Neural cell (in vitro differentiated cells): ENCODE data around the gene ZNF653. TPM values are rescaled to one million over a fixed set of nuclear protein-coding genes. Genes with fewer than 3 reads are reported as not detected.

Experiments
- H2AFZ ChIP-seq: fragments of 200-600, 300-800 bp; sonication (generic), shearing (Covaris generic); 2 replicates; pipeline ENCODE4 v1.6.0; 2014; ENCODE audit warnings: low read depth, mild to moderate bottlenecking, antibody characterized with exemption, low read length, moderate library complexity
- H3F3A ChIP-seq: fragments of 200-600 bp; shearing (Covaris generic); 2 replicates; pipeline ENCODE4 v1.6.1; 2016; ENCODE audit warnings: mild to moderate bottlenecking, moderate library complexity, mixed read lengths, antibody characterized with exemption, low read length; ENCODE audit not compliant: insufficient read depth, poor library complexity, severe bottlenecking
- H3K27ac ChIP-seq: fragments of 200-600, 300-800 bp; sonication (generic), shearing (Covaris generic); 2 replicates; pipeline ENCODE4 v1.5.1; 2014; ENCODE audit warnings: mild to moderate bottlenecking, low read length, moderate library complexity
- H3K27me3 ChIP-seq: fragments of 300-800, 200-600 bp; sonication (generic), shearing (Covaris generic); 2 replicates; pipeline ENCODE4 v1.6.0; 2014; ENCODE audit warnings: mild to moderate bottlenecking, low read depth, low read length, moderate library complexity; ENCODE audit not compliant: insufficient read depth
- H3K36me3 ChIP-seq: fragments of 300-800, 200-600 bp; sonication (generic), shearing (Covaris generic); 2 replicates; pipeline ENCODE4 v1.5.1; 2014; ENCODE audit warnings: mild to moderate bottlenecking, antibody characterized with exemption, low read length, moderate library complexity; ENCODE audit not compliant: insufficient read depth
- H3K4me2 ChIP-seq: fragments of 300-800, 200-600 bp; sonication (generic), shearing (Covaris generic); 2 replicates; pipeline ENCODE4 v1.6.0; 2014; ENCODE audit warnings: mild to moderate bottlenecking, low read length
- H3K4me3 ChIP-seq: fragments of 300-800, 200-600 bp; sonication (generic), shearing (Covaris generic); 2 replicates; pipeline ENCODE4 v1.5.1; 2014; ENCODE audit warnings: mild to moderate bottlenecking, low read length, moderate library complexity
- H3K79me2 ChIP-seq: fragments of 200-600 bp; shearing (Covaris generic); replicated peaks from 2 replicates; pipeline ENCODE4 v1.6.0; 2014; ENCODE audit warnings: mild to moderate bottlenecking, low read length, moderate library complexity; ENCODE audit not compliant: insufficient read depth
- H3K9ac ChIP-seq: fragments of 300-800, 200-600 bp; sonication (generic), shearing (Covaris generic); 2 replicates; pipeline ENCODE4 v1.6.1; 2016; ENCODE audit warnings: mild to moderate bottlenecking, low read length, mixed read lengths
- H3K9me2 ChIP-seq: fragments of 200-600 bp; shearing (Covaris generic); 2 replicates; pipeline ENCODE4 v1.6.1; 2016; ENCODE audit warnings: mild to moderate bottlenecking, low read length, mixed read lengths; ENCODE audit not compliant: insufficient read depth
- H3K9me3 ChIP-seq: fragments of 200-600, 300-800 bp; sonication (generic), shearing (Covaris generic); 2 replicates; pipeline ENCODE4 v1.6.1; 2016; ENCODE audit warnings: mild to moderate bottlenecking, mixed run types, low read length, moderate library complexity, mixed read lengths
- H4K20me1 ChIP-seq: fragments of 200-600 bp; shearing (Covaris generic); 2 replicates; pipeline ENCODE4 v1.6.1; 2016; ENCODE audit warnings: mild to moderate bottlenecking, mixed run types; ENCODE audit not compliant: insufficient read depth
- EP300 ChIP-seq: fragments of 450-650 bp; conservative IDR thresholded peaks from 2 replicates; pipeline ENCODE4 v1.6.1; 2014; ENCODE audit warnings: antibody characterized with exemption, mild to moderate bottlenecking, moderate library complexity; ENCODE audit not compliant: poor library complexity, severe bottlenecking
- EZH2 ChIP-seq: fragments of 200-600, 300-800 bp; shearing (Covaris generic), sonication (generic); IDR thresholded peaks from 2 replicates; pipeline ENCODE4 v1.6.1; 2014; ENCODE audit warnings: antibody characterized with exemption, low read length, borderline replicate concordance, mild to moderate bottlenecking; ENCODE audit not compliant: insufficient read depth, poor library complexity, severe bottlenecking
- MXI1 ChIP-seq: fragments of 450-650 bp; conservative IDR thresholded peaks from 2 replicates; pipeline ENCODE4 v1.6.1; 2014; ENCODE audit warnings: antibody characterized with exemption, mild to moderate bottlenecking; ENCODE audit not compliant: poor library complexity, severe bottlenecking
- POLR2AphosphoS5 ChIP-seq: IDR thresholded peaks from 2 replicates; pipeline ENCODE4 v1.6.1; 2012
- RAD21 ChIP-seq: fragments of 450-650 bp; conservative IDR thresholded peaks from 2 replicates; pipeline ENCODE4 v1.6.1; 2014; ENCODE audit warnings: antibody characterized with exemption, mild to moderate bottlenecking, moderate library complexity
- SMC3 ChIP-seq: fragments of 450-650 bp; conservative IDR thresholded peaks from 2 replicates; pipeline ENCODE4 v1.6.1; 2014; ENCODE audit warnings: antibody characterized with exemption, mild to moderate bottlenecking, moderate library complexity; ENCODE audit not compliant: poor library complexity
- TAF1 ChIP-seq: IDR thresholded peaks from 2 replicates; pipeline ENCODE4 v1.6.1; 2012; ENCODE audit warnings: low read depth
- polyA plus RNA-seq: library from polyadenylated mRNA; depleted of rRNA; stranded (reverse); fragments of >200 nt; gene quantifications from 2 replicates; pipeline ENCODE4 v1.2.3, GENCODE V29; 2014
- TF ChIP-seq, protein P1 (sequence below): fragments of 450-650 bp; IDR thresholded peaks from 2 replicates; pipeline ENCODE4 v1.5.1; 2014; ENCODE audit warnings: antibody characterized with exemption, mild to moderate bottlenecking, moderate library complexity; ENCODE audit not compliant: poor library complexity, severe bottlenecking
- TF ChIP-seq, protein P2 (sequence below): IDR thresholded peaks from 2 replicates; pipeline ENCODE4 v1.6.1; 2012; ENCODE audit warnings: borderline replicate concordance

The ZNF653 gene
- polyA plus RNA-seq, 1 donor from 2014 or later, result 16.5 TPM

DNA sequence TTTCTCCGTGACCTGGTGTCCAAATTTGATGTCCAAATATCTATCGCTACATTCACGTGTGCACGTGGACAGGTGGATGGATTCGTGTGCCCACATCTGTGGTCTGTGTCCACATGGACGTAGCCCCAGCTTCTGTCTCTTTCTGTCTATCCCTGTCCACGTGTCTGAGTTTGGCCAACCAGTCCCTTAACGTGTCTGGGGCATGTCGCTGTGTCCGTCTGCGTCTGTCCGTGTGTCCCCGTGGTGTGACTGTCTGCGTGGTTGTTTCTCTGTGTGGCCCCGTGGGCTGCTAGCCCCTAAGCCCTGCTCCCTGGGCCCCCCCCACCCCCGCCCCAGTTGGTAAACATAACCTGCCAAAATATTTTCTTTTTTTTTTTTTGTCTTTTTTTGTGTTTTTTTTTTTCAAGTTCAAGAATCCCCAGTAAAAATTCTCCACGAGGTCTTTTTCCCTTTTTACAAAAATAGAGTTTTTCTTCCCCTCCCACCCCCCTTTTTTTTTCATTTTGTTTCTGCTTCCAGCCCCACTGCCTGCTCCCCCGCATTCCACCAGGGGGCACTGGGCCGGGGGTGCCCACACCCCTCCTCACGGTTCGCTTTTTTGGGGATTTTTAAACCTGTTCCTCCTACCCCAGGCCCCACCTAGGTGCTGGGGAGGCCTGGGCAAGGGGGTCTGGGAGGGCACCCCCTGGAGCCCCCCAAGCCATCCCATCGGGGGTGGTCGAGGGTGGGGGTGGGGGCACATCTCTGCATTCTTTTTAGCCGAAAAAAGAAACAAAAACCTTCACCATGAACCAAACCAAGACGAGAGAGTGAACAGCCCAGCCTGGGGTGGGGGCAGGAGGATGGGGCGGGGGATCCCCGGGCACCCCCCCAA is 51.9 kb downstream of the ZNF653 start:
- H3K27ac ChIP-seq, result no peak overlapping the region
- H3K9me3 ChIP-seq, result no peaks in the 10 kb centered on the region
- H3K79me2 ChIP-seq, result no peaks in the 10 kb centered on the region
- no peak overlapping the region for H3K4me2 ChIP-seq
- no peak overlapping the region for H3K9ac ChIP-seq
- no peak overlapping the region for H2AFZ ChIP-seq
- TF ChIP-seq TAF1 (no peak), EP300 (no peak), EZH2 (no peak), RAD21 (no peak), POLR2AphosphoS5 (no peak), SMC3 (no peak), MXI1 (no peak)
- TF ChIP-seq, protein P1, sequence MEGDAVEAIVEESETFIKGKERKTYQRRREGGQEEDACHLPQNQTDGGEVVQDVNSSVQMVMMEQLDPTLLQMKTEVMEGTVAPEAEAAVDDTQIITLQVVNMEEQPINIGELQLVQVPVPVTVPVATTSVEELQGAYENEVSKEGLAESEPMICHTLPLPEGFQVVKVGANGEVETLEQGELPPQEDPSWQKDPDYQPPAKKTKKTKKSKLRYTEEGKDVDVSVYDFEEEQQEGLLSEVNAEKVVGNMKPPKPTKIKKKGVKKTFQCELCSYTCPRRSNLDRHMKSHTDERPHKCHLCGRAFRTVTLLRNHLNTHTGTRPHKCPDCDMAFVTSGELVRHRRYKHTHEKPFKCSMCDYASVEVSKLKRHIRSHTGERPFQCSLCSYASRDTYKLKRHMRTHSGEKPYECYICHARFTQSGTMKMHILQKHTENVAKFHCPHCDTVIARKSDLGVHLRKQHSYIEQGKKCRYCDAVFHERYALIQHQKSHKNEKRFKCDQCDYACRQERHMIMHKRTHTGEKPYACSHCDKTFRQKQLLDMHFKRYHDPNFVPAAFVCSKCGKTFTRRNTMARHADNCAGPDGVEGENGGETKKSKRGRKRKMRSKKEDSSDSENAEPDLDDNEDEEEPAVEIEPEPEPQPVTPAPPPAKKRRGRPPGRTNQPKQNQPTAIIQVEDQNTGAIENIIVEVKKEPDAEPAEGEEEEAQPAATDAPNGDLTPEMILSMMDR, result no peak
- TF ChIP-seq, protein P2, sequence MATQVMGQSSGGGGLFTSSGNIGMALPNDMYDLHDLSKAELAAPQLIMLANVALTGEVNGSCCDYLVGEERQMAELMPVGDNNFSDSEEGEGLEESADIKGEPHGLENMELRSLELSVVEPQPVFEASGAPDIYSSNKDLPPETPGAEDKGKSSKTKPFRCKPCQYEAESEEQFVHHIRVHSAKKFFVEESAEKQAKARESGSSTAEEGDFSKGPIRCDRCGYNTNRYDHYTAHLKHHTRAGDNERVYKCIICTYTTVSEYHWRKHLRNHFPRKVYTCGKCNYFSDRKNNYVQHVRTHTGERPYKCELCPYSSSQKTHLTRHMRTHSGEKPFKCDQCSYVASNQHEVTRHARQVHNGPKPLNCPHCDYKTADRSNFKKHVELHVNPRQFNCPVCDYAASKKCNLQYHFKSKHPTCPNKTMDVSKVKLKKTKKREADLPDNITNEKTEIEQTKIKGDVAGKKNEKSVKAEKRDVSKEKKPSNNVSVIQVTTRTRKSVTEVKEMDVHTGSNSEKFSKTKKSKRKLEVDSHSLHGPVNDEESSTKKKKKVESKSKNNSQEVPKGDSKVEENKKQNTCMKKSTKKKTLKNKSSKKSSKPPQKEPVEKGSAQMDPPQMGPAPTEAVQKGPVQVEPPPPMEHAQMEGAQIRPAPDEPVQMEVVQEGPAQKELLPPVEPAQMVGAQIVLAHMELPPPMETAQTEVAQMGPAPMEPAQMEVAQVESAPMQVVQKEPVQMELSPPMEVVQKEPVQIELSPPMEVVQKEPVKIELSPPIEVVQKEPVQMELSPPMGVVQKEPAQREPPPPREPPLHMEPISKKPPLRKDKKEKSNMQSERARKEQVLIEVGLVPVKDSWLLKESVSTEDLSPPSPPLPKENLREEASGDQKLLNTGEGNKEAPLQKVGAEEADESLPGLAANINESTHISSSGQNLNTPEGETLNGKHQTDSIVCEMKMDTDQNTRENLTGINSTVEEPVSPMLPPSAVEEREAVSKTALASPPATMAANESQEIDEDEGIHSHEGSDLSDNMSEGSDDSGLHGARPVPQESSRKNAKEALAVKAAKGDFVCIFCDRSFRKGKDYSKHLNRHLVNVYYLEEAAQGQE, result no peak
- no peak overlapping the region for H3K4me3 ChIP-seq
- no peaks in the 10 kb centered on the region for H3K9me2 ChIP-seq
- H3K27me3 ChIP-seq, result no peaks in the 10 kb centered on the region
- no peaks in the 10 kb centered on the region for H3K36me3 ChIP-seq
- H4K20me1 ChIP-seq, result no peaks in the 10 kb centered on the region
- H3F3A ChIP-seq, result peaks cover 3% of the 10 kb centered on the region

DNA sequence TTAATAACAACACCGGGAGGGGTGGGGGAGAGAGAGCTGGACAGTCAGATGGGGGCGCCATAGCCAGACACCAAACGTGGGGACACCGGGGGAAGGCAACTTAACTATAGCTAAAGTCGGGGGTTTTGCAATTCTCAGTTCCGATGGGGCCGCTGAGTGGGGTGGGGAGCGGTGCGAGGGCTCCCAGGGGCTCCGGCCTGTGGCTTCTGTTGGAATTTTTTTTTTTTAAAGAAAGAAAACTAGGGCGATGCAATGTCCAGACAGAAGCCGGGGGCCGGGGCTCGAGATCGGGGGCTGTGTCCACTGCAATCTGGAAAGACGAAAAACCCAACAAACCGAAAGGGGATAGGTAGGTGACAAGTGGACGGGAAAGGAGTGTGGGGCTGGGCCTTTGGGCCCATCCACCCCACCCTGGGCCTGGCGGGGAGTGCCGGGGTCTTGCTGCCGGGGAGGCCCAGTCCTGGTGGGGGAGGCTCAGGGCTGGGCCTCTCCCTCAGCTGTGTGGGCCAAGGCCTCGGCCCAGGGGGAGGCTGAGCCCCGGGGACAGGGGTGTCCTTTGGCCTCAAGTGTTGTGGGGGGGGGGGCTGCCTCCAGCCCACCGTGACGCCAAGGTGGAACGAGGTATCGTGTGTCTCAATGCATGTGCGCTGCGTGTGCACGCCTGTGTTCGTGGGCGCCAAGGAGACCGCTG is 52.9 kb downstream of the ZNF653 start:
- H4K20me1 ChIP-seq, result no peaks in the 10 kb centered on the region
- no peaks in the 10 kb centered on the region for H3K27me3 ChIP-seq
- peaks cover 3% of the 10 kb centered on the region for H3F3A ChIP-seq
- H3K9me3 ChIP-seq, result no peaks in the 10 kb centered on the region
- no peak overlapping the region for H3K4me3 ChIP-seq
- TF ChIP-seq EP300, result no peak
- TF ChIP-seq RAD21, result no peak
- TF ChIP-seq, protein P1, result no peak
- no peak for TF ChIP-seq MXI1
- TF ChIP-seq POLR2AphosphoS5, result no peak
- no peak for TF ChIP-seq TAF1
- TF ChIP-seq, protein P2, result no peak
- TF ChIP-seq SMC3, result no peak
- TF ChIP-seq EZH2, result no peak
- no peak overlapping the region for H2AFZ ChIP-seq
- H3K79me2 ChIP-seq, result no peaks in the 10 kb centered on the region
- no peaks in the 10 kb centered on the region for H3K9me2 ChIP-seq
- no peak overlapping the region for H3K9ac ChIP-seq
- no peak overlapping the region for H3K4me2 ChIP-seq
- no peaks in the 10 kb centered on the region for H3K36me3 ChIP-seq
- no peak overlapping the region for H3K27ac ChIP-seq
